DMS53 treated with DMSO at 0.1 percent for 48 hours (cell line): Measurements from ENCODE around the gene CD200R1.

Experiments
- DNase-seq: peaks from one replicate; lab custom pipeline; 2025; ENCODE audit not compliant: unreplicated experiment; lab: John Stamatoyannopoulos, UW

Gene CD200R1

GRCh38 chr3:112889357-112889756, 85.5 kb downstream of the CD200R1 start:
- no peak for DNase-seq

DNA sequence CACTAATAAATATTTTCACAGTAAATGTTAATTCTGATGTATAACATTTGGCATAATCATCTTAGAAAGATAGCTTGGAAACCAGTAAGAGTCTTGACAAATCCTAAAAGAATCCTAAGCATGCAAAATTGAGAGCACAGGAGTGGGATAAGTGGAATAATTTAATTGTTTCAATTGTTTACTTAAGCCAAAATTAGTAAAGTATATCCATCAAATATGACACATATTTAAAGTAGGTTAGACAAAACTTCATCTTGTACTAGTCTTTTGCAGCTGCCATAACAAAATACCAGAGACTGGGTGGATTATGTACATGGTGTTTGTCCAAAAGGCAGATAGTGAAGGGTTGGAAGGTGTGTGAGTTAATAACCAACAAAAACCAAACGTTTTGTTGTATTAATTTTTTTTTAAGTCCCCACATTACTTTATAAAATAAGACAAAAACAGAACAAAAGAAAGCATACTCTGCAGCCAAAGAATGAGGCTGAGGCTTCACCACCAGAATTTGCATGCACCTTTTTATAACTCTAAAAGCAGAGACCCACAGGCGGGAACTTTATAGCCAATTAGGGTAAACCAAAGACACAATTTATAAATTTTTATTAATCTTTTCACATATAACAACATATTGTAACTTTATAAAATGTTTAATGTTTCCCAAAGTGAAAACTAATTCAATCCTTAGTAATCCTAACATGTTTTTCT, 86.4 kb downstream of the CD200R1 start:
- no peak for DNase-seq

DNA sequence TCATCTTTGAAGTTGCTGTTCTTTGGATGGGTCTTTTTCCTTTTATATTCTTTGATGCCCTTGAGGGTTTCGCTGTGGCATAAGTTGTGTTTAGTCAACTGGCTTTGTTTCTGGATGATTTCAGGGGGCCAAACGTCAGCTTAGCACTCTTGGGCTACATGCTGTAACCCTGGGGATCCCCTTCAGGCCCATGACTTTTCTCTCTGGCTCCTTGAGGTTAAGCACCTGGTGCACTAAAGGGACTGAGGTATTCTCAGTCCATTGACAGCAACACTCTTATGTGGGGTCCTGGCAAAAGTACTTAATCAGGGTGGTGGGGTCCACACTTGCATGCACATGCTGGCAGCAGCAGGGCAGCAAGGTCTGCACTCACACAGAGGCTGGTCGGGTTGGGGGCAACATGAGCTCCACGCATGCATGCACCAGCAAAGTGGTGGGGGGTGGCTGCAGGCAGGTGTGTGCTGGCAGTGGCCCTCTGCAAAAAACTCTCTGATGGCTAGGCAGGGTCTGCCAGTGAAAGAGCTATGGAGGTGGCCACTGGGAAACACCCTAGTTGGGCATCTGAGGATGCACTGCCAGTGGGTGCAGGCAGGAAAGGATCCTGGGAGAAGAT, 90.1 kb downstream of the CD200R1 start:
- DNase-seq, result no peak

DNA sequence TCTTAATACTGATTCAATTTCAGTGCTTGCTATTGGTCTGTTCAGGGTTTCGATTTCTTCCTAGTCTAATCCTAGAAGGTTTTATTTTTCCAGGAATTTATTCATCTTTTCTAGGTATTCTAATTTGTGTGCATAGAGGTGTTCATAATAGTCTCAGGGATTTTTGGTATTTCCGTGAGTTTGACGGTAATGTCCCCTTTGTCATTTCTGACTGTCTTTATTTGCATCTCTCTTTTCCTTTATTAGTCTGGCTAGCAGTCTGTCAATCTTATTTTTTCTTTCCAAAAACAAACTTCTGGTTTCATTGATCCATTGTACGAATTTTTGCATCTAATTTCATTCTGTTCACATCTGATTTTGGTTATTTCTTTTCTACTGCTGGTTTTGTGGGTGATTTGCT, 93.0 kb downstream of the CD200R1 start:
- DNase-seq, result no peak

- DNase-seq, result no peak
Measured at GRCh38 chr3:112875561-112875960, 99.3 kb downstream of the CD200R1 start.

GRCh38 chr3:112874725-112875124, 100.2 kb downstream of the CD200R1 start:
- DNase-seq, result no peak

DNA sequence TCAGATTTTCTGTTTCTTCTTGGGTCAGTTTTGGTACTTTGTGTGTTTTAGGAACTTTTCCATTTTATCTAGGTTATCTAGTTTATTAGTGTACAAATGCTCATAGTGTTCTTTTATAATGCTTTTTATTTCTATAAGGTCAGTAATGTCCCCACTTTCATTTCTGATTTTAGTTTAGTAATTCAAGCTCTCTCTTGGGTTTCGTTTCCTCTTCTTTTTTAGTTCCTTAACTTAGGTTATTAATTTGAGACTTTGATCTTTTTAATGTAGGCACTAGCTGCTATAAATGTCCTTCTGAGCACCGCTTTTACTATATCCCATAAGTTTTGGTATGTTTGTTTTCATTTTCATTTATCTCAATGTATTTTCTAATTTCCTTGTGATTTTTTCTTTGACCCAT, 101.3 kb downstream of the CD200R1 start:
- no peak for DNase-seq

DNA sequence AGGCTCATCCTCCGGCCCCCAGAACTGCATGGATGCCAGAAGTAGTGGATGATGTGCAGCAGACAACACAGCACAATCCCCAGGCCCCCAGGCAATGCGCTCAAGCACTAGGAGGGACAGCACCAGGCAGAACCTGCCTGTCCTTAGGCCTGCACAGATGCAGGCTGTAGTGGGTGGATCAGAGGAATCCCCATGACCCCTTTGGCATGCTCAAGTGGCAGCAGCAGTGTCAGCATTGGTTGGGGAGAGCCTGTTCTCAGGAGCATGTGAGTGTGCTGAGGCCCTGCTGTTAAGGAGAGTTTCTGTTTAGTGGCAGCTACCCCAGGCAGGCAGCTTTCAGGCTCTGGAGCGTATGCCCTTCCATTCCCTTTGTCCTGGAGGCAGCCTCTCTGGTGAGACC, 103.2 kb downstream of the CD200R1 start:
- DNase-seq, result no peak
